Transverse colon (tissue), 3 donors: ENCODE data around the gene SPATA6.

Source experiments
- CTCF ChIP-seq, 5 experiments: fragments of 200-600 bp in 3 of 5; fragments of 450-650 bp in 2 of 5; sonication (generic) in 3 of 5; IDR thresholded peaks; 1 replicate in 2 of 5; 2 replicates in 3 of 5; pipeline ENCODE4 v1.5.1; 2016 to 2017; ENCODE audit warnings: antibody characterized with exemption in 5 of 5, inconsistent platforms in 3 of 5, mild to moderate bottlenecking in 2 of 5, moderate library complexity in 1 of 5
- EP300 ChIP-seq: sonication (generic); formaldehyde crosslinking; IDR thresholded peaks from one replicate; pipeline ENCODE4 v1.6.1; 2017; ENCODE audit warnings: antibody characterized with exemption, low read depth
- POLR2A ChIP-seq: fragments of 450-650 bp; IDR thresholded peaks from one replicate; pipeline ENCODE4 v1.6.1; 2016; ENCODE audit warnings: antibody characterized with exemption, mild to moderate bottlenecking, moderate library complexity

- no peak for TF ChIP-seq EP300
- no peak for TF ChIP-seq CTCF (IDR thresholded peaks at IDR 0.05)
- no peak for TF ChIP-seq POLR2A
These were observed 32.6 kb downstream of the SPATA6 start for GRCh38 chr1:48439380-48439779.
